GM18870 (cell line): ENCODE measurements around the gene PSMB2.

Experiments
- ATAC-seq: cut with Tn5 transposase; IDR thresholded peaks from one replicate; pipeline ENCODE4 v1.9.1; 2021; ENCODE audit warnings: moderate library complexity; ENCODE audit not compliant: unreplicated experiment

Gene PSMB2

DNA sequence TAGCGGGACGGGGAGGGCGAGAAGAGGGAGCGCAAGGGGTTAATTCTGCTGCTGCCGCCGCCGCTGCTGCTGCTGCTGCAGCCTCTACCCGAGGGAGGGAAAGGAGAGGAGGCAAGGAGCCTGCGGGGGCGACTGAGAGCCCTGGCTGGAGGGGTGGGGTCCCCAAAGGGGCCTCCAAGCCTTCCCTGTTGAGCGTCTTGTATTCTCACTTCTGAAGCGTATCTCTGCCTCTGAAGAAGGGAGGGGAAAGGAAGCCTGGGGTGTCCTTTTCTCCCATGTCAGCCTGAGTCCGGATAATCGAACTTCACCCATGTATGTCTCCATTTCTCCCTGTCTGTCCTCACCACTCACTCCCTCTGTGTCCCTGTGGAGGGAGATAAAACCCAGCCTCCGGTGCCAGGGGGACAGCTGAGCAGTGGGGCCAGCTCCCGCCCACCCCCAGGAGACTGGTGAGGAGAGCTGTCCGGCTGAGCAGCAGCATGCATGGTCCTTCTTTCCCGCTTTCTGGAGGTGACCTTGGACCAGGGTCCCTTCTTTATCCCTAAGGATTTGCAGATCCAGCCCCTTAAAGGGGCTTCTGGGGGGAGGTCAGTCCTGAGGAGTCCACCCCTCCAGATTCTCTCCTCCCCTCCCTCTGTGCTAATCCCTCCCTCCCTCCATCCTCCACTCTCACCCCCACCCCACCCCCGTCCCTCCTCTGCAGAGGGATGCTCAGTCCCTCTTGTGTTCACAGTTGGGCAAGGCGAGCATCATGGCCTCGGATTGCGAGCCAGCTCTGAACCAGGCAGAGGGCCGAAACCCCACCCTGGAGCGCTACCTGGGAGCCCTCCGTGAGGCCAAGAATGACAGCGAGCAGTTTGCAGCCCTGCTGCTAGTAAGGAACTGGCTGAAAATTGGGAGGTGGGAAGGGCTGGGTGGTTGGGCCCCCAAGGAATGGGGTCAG is 82.7 kb downstream of the PSMB2 start:
- ATAC-seq = no peak

DNA sequence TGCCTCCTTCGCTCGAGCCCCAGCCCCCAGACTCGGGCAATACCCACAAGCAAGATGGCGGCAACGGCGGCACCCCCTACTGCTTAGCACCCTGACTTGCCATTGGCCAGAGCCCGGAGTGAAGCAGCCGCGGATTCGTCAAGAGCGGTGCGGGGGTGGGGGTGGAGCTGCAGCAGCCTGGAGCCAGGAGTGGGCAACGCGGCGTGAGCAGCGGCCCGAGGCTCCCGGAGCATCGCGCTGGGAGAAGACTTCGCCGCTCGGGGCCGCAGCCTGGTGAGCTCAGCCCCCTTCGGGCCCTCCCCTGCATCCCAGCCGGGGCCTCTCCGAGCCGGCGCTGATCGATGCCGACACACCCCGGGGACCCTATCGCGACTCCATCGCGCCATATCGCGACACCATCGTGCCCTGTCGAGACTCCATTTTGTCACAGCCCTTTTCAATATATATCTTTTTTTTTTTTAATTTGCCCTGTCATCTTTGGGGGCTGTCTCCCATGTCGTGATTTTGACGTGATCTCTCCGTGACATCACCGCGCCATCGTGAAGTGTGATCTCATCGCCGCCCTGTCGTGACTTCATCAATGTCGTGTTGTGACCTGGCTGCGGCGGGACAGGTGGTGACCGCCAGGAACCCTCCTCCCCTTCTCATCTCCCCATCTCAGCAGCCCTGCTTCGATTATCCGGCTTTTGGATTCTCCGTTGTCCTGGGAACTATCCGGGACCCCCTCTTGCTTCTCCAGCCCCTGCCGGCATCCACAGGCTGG is 83.5 kb downstream of the PSMB2 start, which contains the start of gene NCDN:
Gene NCDN, plus strand, starts transcription at position 189 of the 763 bp plus-strand sequence. Its CDS starts 392 bp downstream, at position 581.
- peak; percentile 65 for ATAC-seq

DNA sequence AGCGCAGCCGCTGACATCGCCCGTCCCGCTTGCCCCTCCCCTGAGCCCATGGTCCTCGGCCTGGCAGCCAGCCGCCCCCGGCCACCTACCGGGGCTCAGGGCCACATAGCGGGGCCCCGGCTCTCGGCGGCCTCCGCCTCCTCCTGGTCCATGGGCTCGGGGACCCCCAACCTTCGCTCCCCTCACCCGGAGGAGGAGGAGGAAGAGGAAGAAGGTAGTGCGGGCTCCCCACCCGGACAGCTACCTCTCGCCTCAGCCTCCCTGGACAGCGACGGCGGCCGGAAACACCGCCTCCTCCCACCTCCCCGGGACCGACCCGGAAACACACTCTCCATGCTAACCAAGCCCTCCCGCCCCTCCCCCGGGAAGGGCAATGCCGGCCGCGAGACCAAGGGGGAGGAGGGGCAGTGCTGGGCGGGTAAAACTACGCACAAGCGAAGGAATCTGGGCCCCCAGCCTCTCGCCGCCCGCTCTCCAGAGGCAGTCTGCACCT is 84.2 kb downstream of the PSMB2 start, which contains the start of gene KIAA0319L:
Gene KIAA0319L, minus strand, starts transcription at position 286 of the 493 bp plus-strand sequence. CDS start 2,912 bp downstream, outside the sequence.
- peak; percentile 75 for ATAC-seq

DNA sequence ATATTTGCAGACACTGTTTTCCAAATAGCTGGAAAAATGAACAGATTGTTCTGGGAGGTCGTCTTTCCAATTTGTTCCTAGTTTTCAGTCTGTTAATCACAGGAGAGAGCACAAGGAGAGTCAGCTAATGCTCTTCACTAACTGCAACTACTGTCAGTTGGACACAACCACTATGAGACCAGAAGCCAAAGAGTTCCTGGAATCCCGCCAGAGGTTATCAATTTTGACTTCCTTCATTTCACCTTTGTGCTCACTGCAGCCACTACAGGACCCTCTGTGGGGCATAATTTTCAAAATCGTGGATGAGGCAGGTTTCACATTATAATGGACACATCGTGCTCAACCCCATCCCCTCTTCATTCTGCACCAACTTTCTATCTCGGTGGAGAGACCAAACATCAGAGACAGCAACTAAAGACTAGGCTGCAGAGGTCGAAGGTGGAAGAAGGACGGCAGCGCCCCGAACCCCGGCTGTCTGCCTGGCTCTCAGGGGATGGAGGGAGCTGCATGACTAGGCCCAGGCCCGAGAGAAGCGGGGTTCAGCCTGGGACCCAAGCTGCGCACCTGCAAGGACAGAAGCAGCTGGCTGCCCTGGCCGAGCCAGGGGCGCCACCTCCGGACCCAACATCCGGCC is 84.7 kb downstream of the PSMB2 start:
- ATAC-seq = no peak

DNA sequence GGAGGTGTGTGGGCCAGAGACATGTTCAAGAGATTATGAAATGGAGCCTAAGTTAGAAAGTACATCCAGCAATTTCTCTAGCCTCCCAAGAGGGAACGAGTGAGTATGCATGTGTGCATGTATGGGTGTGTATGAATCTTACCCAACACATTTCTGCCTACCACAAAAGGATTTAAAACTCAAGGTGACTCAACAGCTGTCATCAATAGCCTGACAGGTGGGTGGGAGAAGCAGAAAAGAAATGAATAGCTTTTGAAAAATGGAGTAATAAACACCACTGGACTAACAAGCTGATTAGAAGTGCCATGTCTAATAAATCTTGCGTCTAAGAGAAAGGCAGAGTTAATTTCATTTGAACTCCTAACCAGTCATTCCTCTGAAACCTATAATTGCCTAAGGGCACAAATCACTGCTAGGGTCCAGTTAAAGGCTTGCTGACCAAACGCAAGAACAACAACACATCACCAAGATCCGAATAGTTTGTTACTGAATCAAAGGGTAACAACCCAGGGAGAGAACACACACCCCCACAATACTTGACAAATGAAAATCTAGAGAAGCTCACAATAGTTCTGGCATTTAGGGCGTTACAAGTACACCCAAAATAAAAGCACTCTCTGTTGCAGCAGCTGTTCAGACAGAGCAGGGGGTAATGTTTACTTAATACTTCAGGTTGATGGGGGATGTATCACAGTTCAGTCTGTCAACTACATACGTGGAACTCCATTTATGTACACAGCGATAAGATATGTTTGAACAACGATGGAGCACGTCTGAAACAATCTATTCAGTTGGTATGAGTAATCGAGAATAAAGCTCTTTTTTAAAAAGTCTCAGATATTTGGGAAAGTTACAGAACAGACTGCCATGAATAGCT is 85.5 kb downstream of the PSMB2 start:
- ATAC-seq = no peak

DNA sequence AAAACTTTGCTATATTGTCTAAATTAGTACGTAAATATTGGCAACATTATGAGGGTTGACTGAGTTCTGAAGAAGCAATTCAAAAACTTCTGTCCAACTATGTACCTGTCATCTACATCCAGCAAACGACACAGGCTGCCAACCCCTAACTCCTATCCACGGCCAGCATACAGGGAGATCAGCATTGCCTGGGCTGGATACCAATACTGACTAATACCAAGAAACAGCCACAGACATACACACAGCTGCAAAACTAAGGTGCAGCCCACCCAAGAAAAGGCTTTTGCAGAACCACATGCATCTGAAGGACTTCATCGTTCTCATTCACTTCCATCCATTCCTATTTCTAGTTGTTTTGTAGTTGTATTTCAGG is 86.1 kb downstream of the PSMB2 start:
- ATAC-seq = no peak

DNA sequence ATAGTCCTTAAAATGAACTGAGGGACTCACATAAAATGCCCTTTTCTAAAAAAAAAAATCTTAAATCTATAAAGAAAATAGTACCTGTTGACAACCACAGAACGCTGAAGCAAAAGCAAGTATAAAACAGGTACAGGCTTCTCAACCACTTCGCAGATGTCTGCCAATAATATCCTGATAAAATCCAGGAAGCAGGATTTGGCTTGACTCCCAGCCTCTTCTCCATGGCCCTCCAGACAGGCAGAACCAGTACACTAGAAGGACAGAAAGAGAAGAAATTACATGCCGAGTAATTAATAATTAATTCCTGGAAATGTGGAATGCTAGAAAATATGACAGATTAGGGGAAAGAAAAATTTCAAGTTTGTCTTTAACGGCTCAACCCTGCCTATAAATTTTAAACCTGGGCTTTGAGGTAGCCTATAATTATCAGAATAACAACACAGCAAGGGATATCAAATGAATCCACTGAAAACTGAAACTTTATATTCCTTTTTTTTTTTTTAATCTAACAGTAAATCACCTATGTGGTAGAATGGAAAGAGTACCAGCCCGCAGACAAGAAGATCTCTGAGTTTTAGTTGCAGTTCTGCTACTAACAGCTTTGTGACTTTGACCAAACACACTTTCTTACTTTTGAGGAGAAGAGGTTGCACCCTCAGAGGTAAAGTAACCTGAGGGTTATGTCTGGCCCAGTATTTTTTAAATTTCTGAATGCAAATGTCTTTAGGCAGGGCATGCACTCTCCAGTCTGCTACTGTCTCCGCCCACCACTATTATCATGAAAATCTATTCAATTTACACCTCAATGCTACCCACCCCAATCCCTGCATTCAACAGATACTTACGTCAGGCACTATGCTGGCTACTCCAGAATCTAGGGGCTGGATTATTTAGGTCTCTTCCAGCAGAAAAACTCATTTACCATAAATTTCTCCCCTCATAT is 86.8 kb downstream of the PSMB2 start:
- ATAC-seq = no peak

DNA sequence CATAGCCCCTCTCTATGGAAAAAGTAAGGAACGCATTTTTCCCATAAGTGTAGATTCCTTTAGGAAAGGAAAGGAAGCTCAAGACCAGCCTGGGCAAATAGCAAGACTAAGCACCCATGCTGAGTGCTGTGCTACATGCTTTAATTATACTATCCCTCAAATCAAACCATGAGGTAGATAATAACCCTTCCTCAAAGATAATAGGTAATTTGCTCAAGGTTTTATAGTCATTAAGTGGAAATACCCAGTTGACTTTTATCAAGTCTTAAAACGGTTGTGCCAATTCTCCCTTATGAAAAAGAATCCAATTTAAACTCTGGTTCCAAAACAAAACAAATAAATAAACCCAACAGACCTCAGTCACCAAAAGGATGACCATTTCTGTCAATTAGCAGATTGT is 87.5 kb downstream of the PSMB2 start:
- ATAC-seq = no peak
